ENCODE data around the gene BIN1.

DNA sequence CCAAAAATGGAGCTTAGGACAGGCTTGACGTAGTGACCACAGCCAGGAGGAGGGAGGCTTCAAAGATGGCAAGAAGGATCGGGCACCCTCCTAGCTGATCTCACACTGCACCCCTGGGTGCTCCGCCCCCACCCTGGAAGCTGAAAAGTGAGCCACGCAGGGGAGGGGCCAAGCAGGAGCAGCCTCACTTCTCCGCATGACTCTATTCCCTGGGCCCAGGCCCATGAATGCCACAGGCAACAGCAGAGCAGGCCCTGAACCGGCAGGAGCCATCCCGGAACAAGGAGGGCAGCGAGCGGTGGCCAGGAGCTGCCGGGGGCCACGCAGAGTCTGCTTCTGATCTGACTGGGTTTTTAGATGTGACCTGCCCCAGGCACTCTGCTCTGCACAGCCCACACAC, 30.0 kb downstream of the BIN1 start:
- TF ChIP-seq, protein P1, sequence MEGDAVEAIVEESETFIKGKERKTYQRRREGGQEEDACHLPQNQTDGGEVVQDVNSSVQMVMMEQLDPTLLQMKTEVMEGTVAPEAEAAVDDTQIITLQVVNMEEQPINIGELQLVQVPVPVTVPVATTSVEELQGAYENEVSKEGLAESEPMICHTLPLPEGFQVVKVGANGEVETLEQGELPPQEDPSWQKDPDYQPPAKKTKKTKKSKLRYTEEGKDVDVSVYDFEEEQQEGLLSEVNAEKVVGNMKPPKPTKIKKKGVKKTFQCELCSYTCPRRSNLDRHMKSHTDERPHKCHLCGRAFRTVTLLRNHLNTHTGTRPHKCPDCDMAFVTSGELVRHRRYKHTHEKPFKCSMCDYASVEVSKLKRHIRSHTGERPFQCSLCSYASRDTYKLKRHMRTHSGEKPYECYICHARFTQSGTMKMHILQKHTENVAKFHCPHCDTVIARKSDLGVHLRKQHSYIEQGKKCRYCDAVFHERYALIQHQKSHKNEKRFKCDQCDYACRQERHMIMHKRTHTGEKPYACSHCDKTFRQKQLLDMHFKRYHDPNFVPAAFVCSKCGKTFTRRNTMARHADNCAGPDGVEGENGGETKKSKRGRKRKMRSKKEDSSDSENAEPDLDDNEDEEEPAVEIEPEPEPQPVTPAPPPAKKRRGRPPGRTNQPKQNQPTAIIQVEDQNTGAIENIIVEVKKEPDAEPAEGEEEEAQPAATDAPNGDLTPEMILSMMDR (IDR thresholded peaks at IDR 0.05), result no peak
- TF ChIP-seq ZNF263 (CRISPR knock-in tag; IDR thresholded peaks at IDR 0.05; ENCODE audit: low read depth) (no peak), SP1 (CRISPR knock-in tag; conservative IDR thresholded peaks at IDR 0.05) (no peak)
- TF ChIP-seq, protein P2, sequence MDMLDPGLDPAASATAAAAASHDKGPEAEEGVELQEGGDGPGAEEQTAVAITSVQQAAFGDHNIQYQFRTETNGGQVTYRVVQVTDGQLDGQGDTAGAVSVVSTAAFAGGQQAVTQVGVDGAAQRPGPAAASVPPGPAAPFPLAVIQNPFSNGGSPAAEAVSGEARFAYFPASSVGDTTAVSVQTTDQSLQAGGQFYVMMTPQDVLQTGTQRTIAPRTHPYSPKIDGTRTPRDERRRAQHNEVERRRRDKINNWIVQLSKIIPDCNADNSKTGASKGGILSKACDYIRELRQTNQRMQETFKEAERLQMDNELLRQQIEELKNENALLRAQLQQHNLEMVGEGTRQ (CRISPR knock-in tag; IDR thresholded peaks at IDR 0.05), result no peak
